HG03342 (cell line): Measurements from ENCODE around the gene COQ2.
"Not testable (repeated sequence)": the region's sequence is repeated elsewhere in the genome, so short reads cannot be mapped to it uniquely, and the experiment has no call there.

Experiments used
- ATAC-seq: cut with Tn5 transposase; IDR thresholded peaks from one replicate; pipeline ENCODE4 v1.9.1; 2021; ENCODE audit warnings: mild to moderate bottlenecking, moderate library complexity; ENCODE audit not compliant: unreplicated experiment

The COQ2 gene

GRCh38 chr4:83285055-83285407, 433 bp upstream of the COQ2 start:
- no peak for ATAC-seq

GRCh38 chr4:83283181-83283580, 1.4 kb downstream of the COQ2 start:
- ATAC-seq = no peak

GRCh38 chr4:83282049-83282535, 2.5 kb downstream of the COQ2 start:
- ATAC-seq = no peak

GRCh38 chr4:83281307-83281706, 3.3 kb downstream of the COQ2 start:
- no peak for ATAC-seq

- ATAC-seq = peak; percentile 68
Observed at GRCh38 chr4:83276299-83277040, 8.1 kb downstream of the COQ2 start.

- not testable (repeated sequence) for ATAC-seq
Observed at GRCh38 chr4:83273926-83274325, 10.7 kb downstream of the COQ2 start.

- ATAC-seq = peak; percentile 90
Observed at GRCh38 chr4:83272900-83273299, 11.7 kb downstream of the COQ2 start.

- ATAC-seq = no peak
Observed at GRCh38 chr4:83269256-83269655, 15.3 kb downstream of the COQ2 start.

- no peak for ATAC-seq
Observed at GRCh38 chr4:83268491-83268890, 16.1 kb downstream of the COQ2 start.

GRCh38 chr4:83267830-83268475, 16.6 kb downstream of the COQ2 start:
- no peak for ATAC-seq

GRCh38 chr4:83267121-83267829, 17.3 kb downstream of the COQ2 start:
- no peak for ATAC-seq

GRCh38 chr4:83266689-83267088, 17.9 kb downstream of the COQ2 start:
- no peak for ATAC-seq

GRCh38 chr4:83263106-83263505, 21.5 kb downstream of the COQ2 start:
- no peak for ATAC-seq

- no peak for ATAC-seq
Observed at GRCh38 chr4:83262682-83263081, 21.9 kb downstream of the COQ2 start.

- ATAC-seq = no peak
Observed at GRCh38 chr4:83261307-83261706, 23.3 kb downstream of the COQ2 start.

- no peak for ATAC-seq
Observed at GRCh38 chr4:83259586-83259985, 25.0 kb downstream of the COQ2 start.

- no peak for ATAC-seq
Observed at GRCh38 chr4:83258461-83258860, 26.1 kb downstream of the COQ2 start.

GRCh38 chr4:83257811-83258210, 26.8 kb downstream of the COQ2 start:
- no peak for ATAC-seq

GRCh38 chr4:83255584-83255983, 29.0 kb downstream of the COQ2 start:
- ATAC-seq = no peak

- peak; percentile 57 for ATAC-seq
Observed at GRCh38 chr4:83252782-83253405, 31.7 kb downstream of the COQ2 start.

GRCh38 chr4:83251447-83251830, 33.2 kb downstream of the COQ2 start:
- no peak for ATAC-seq
